HepG2 (cell line): ENCODE measurements around the gene DRAP1. TPM values are rescaled to one million over a fixed set of nuclear protein-coding genes. Genes with fewer than 3 reads are reported as not detected.

Source experiments
- AFF4 ChIP-seq: sonication (generic); formaldehyde crosslinking; IDR thresholded peaks from 2 replicates; pipeline ENCODE4 v1.4.0; 2020; ENCODE audit warnings: missing genetic modification reagents
- CAMTA2 ChIP-seq: sonication (generic); formaldehyde crosslinking; IDR thresholded peaks from 2 replicates; pipeline ENCODE4 v1.4.0; 2020; ENCODE audit warnings: mild to moderate bottlenecking, missing genetic modification reagents, borderline replicate concordance
- FUBP1 ChIP-seq: sonication (generic); formaldehyde crosslinking; IDR thresholded peaks from 2 replicates; pipeline ENCODE4 v1.5.1; 2020; ENCODE audit warnings: missing genetic modification reagents, mild to moderate bottlenecking, borderline replicate concordance
- IKZF1 ChIP-seq: fragments of 450-650 bp; IDR thresholded peaks from 2 replicates; pipeline ENCODE4 v1.7.1; 2016
- PATZ1 ChIP-seq: sonication (generic); formaldehyde crosslinking; IDR thresholded peaks from 2 replicates; pipeline ENCODE4 v1.4.0; 2020; ENCODE audit warnings: missing genetic modification reagents
- ZEB1 ChIP-seq: IDR thresholded peaks from 2 replicates; pipeline ENCODE4 v1.6.1; 2012; ENCODE audit warnings: mild to moderate bottlenecking, low read depth, inconsistent platforms; ENCODE audit not compliant: insufficient replicate concordance
- ZKSCAN1 ChIP-seq: fragments of 150-350 bp; IDR thresholded peaks from 2 replicates; pipeline ENCODE4 v1.6.1; 2014; ENCODE audit warnings: low read length
- ZNF296 ChIP-seq: sonication (generic); formaldehyde crosslinking; conservative IDR thresholded peaks from 2 replicates; pipeline ENCODE4 v1.5.0; 2020; ENCODE audit warnings: mild to moderate bottlenecking, missing genetic modification reagents
- ZNF367 ChIP-seq: sonication (generic); formaldehyde crosslinking; IDR thresholded peaks from 2 replicates; pipeline ENCODE4 v1.4.0; 2020; ENCODE audit warnings: missing genetic modification reagents, borderline replicate concordance
- ZNF44 ChIP-seq: sonication (generic); formaldehyde crosslinking; IDR thresholded peaks from 2 replicates; pipeline ENCODE4 v1.5.1; 2020; ENCODE audit warnings: mild to moderate bottlenecking, missing genetic modification reagents
- ZNF512B ChIP-seq: sonication (generic); formaldehyde crosslinking; IDR thresholded peaks from 2 replicates; pipeline ENCODE4 v1.5.1; 2020; ENCODE audit warnings: missing genetic modification reagents, mild to moderate bottlenecking, borderline replicate concordance
- ZNF660 ChIP-seq: sonication (generic); formaldehyde crosslinking; IDR thresholded peaks from 2 replicates; pipeline ENCODE4 v1.5.1; 2020; ENCODE audit warnings: mild to moderate bottlenecking, low read depth, missing genetic modification reagents, borderline replicate concordance
- ZNF713 ChIP-seq: sonication (generic); formaldehyde crosslinking; IDR thresholded peaks from 2 replicates; pipeline ENCODE4 v1.4.0; 2020; ENCODE audit warnings: mild to moderate bottlenecking, missing genetic modification reagents
- ZNF800 ChIP-seq: sonication (generic); formaldehyde crosslinking; IDR thresholded peaks from 2 replicates; pipeline ENCODE4 v1.4.0; 2020; ENCODE audit warnings: missing genetic modification reagents
- ZSCAN21 ChIP-seq: sonication (generic); formaldehyde crosslinking; IDR thresholded peaks from 2 replicates; pipeline ENCODE4 v1.8.0; 2022; ENCODE audit warnings: mild to moderate bottlenecking, missing genetic modification reagents, moderate library complexity, borderline replicate concordance
- polyA plus RNA-seq, 8 experiments: library from polyadenylated mRNA; depleted of rRNA in 3 of 8; stranded (reverse) in 7 of 8; unstranded in 1 of 8; fragments of >200 nt; fragmentation: Illumina TruSeq in 4 of 8; extraction: Trizol in 4 of 8; gene quantifications; 2 replicates each; pipeline versions ENCODE4 v1.2.1 to v1.2.3, GENCODE V29; 2011 to 2016; ENCODE audit warnings: low read depth in 4 of 8, missing spikeins in 1 of 8, mixed read lengths in 1 of 8; ENCODE audit not compliant: insufficient read depth in 1 of 8
- total RNA-seq, 5 experiments: library from RNA; depleted of rRNA; stranded (reverse); fragments of >200 nt; fragmentation: Illumina TruSeq; extraction: Trizol; gene quantifications; 2 replicates each; pipeline ENCODE4 v1.2.3, GENCODE V29; 2016; ENCODE audit warnings: low read depth in 1 of 5

DRAP1 gene
- total and polyA plus RNA-seq, 2 of the 13 experiments (the other 11 are each of a cell fraction or from before 2014, with no cell fraction given): 46.8 to 52.3 TPM

- TF ChIP-seq CAMTA2: no peak
- TF ChIP-seq ZNF296 (CRISPR knock-in tag): no peak
- no peak for TF ChIP-seq PATZ1 (CRISPR knock-in tag)
- no peak for TF ChIP-seq ZNF713 (CRISPR knock-in tag)
- no peak for TF ChIP-seq ZKSCAN1
- no peak for TF ChIP-seq ZEB1
- no peak for TF ChIP-seq AFF4 (CRISPR knock-in tag)
- no peak for TF ChIP-seq IKZF1
- TF ChIP-seq ZNF800: no peak
- TF ChIP-seq ZSCAN21: no peak
- no peak for TF ChIP-seq ZNF660
- no peak for TF ChIP-seq FUBP1 (CRISPR knock-in tag)
- no peak for TF ChIP-seq ZNF44 (CRISPR knock-in tag)
- no peak for TF ChIP-seq ZNF367
- TF ChIP-seq ZNF512B (CRISPR knock-in tag): no peak
Observed at GRCh38 chr11:65952052-65952521, 32.9 kb downstream of the DRAP1 start (continued).
